CD14-positive monocyte (primary cell): ENCODE results near the gene ST7. TPM values are rescaled to one million over a fixed set of nuclear protein-coding genes. Genes with fewer than 3 reads are reported as not detected.

ENCODE experiments used
- DNase-seq, 3 donors: peaks; one replicate each; pipeline ENCODE4 v3.0.0-alpha.2; 2011 to 2022
- H2AFZ ChIP-seq: 2 replicates; pipeline ENCODE4 v1.6.0; 2012; ENCODE audit warnings: mild to moderate bottlenecking, low read depth, low read length, inconsistent platforms; ENCODE audit not compliant: insufficient read depth, poor library complexity, severe bottlenecking
- H3K27ac ChIP-seq, 2 donors: 1 replicate in 1 of 2; 2 replicates in 1 of 2; pipeline ENCODE4 v1.5.1; 2012 to 2013; ENCODE audit warnings: low read length in 2 of 2, control low read depth in 1 of 2, inconsistent platforms in 1 of 2, low read depth in 1 of 2, mild to moderate bottlenecking in 1 of 2
- H3K27me3 ChIP-seq, 2 donors: one replicate each; pipeline versions ENCODE4 v1.6.0 to v1.6.1; 2011 to 2013; ENCODE audit warnings: low read length in 2 of 2; ENCODE audit not compliant: control insufficient read depth in 2 of 2, insufficient read depth in 2 of 2
- H3K36me3 ChIP-seq, 2 donors: replicated peaks in 1 of 2; 1 replicate in 1 of 2; 2 replicates in 1 of 2; pipeline versions ENCODE4 v1.5.1 to v1.6.1; 2012 to 2013; ENCODE audit warnings: low read length in 2 of 2, control low read depth in 1 of 2, inconsistent platforms in 1 of 2, mild to moderate bottlenecking in 1 of 2; ENCODE audit not compliant: insufficient read depth in 2 of 2, control insufficient read depth in 1 of 2
- H3K4me1 ChIP-seq, 2 donors: 1 replicate in 1 of 2; 2 replicates in 1 of 2; pipeline versions ENCODE4 v1.5.1 to v1.6.1; 2012 to 2013; ENCODE audit warnings: low read length in 2 of 2, control low read depth in 1 of 2, inconsistent platforms in 1 of 2, mild to moderate bottlenecking in 1 of 2, moderate library complexity in 1 of 2; ENCODE audit not compliant: insufficient read depth in 2 of 2, control insufficient read depth in 1 of 2
- H3K4me2 ChIP-seq: replicated peaks from 2 replicates; pipeline ENCODE3; 2012; ENCODE audit warnings: low read length, moderate library complexity, mild to moderate bottlenecking; ENCODE audit not compliant: poor library complexity, severe bottlenecking; ENCODE audit errors: extremely low read depth
- H3K4me3 ChIP-seq, 3 experiments: fragments of 200-600 bp in 1 of 3; sonication (generic) in 1 of 3; replicated peaks in 1 of 3; 1 replicate in 2 of 3; 2 replicates in 1 of 3; pipeline ENCODE4 v1.5.1; 2011 to 2013; ENCODE audit warnings: low read length in 3 of 3, mild to moderate bottlenecking in 3 of 3, control low read depth in 2 of 3, low read depth in 2 of 3, inconsistent platforms in 1 of 3, moderate library complexity in 1 of 3
- H3K79me2 ChIP-seq: 2 replicates; pipeline ENCODE4 v1.6.0; 2012; ENCODE audit warnings: mild to moderate bottlenecking, control low read depth, inconsistent platforms, low read length, moderate library complexity; ENCODE audit not compliant: insufficient read depth
- H3K9ac ChIP-seq: 2 replicates; pipeline ENCODE4 v1.6.0; 2017; ENCODE audit warnings: low read length, mild to moderate bottlenecking; ENCODE audit not compliant: insufficient read depth, poor library complexity, severe bottlenecking
- H3K9me3 ChIP-seq, 2 donors: replicated peaks in 1 of 2; 1 replicate in 1 of 2; 2 replicates in 1 of 2; pipeline versions ENCODE4 v1.5.1 to v1.6.1; 2012 to 2013; ENCODE audit warnings: low read length in 2 of 2, control low read depth in 1 of 2; ENCODE audit not compliant: control insufficient read depth in 1 of 2, insufficient read depth in 1 of 2
- H4K20me1 ChIP-seq: 2 replicates; pipeline ENCODE4 v1.6.0; 2012; ENCODE audit warnings: mild to moderate bottlenecking, low read length, control low read depth, moderate library complexity; ENCODE audit not compliant: insufficient read depth
- H3K27ac Mint-ChIP-seq, 7 donors: one replicate each; pipeline ENCODE4 v1.8.0; 2020; ENCODE audit warnings: mild to moderate bottlenecking in 7 of 7, mixed read lengths in 7 of 7, moderate library complexity in 6 of 7, inconsistent platforms in 2 of 7
- H3K27me3 Mint-ChIP-seq, 3 donors: one replicate each; pipeline ENCODE4 v1.8.0; 2021 to 2022; ENCODE audit warnings: low read depth in 3 of 3, mild to moderate bottlenecking in 3 of 3, mixed read lengths in 3 of 3, moderate library complexity in 3 of 3, inconsistent platforms in 1 of 3
- H3K36me3 Mint-ChIP-seq, 2 donors: one replicate each; pipeline ENCODE4 v1.8.0; 2020; ENCODE audit warnings: mixed read lengths in 2 of 2, inconsistent platforms in 1 of 2, mild to moderate bottlenecking in 1 of 2
- H3K4me1 Mint-ChIP-seq: one replicate; pipeline ENCODE4 v1.8.0; 2020; ENCODE audit warnings: mild to moderate bottlenecking, mixed read lengths
- H3K4me3 Mint-ChIP-seq, 2 donors: one replicate each; pipeline ENCODE4 v1.8.0; 2020; ENCODE audit warnings: mild to moderate bottlenecking in 2 of 2, mixed read lengths in 2 of 2, moderate library complexity in 1 of 2
- H3K9me3 Mint-ChIP-seq, 7 donors: one replicate each; pipeline ENCODE4 v1.8.0; 2020 to 2022; ENCODE audit warnings: mixed read lengths in 7 of 7, mild to moderate bottlenecking in 6 of 7, moderate library complexity in 6 of 7, inconsistent platforms in 2 of 7
- CTCF ChIP-seq: fragments of 200-600 bp; IDR thresholded peaks from one replicate; pipeline ENCODE4 v1.8.0; 2022; ENCODE audit warnings: antibody characterized with exemption, mild to moderate bottlenecking
- WGBS: methylation state at CpG from one replicate; pipeline ENCODE4 v1.1.5; 2013; ENCODE audit warnings: missing lambda C conversion rate; ENCODE audit not compliant: insufficient coverage; 5-methylcytosine and 5-hydroxymethylcytosine counted together
- intact Hi-C, 2 donors: fragments of 100-400 bp; cut with micrococcal nuclease; formaldehyde crosslinking; loops; one replicate each; pipeline versions ENCODE4 v1.15.0 to v1.15.1; 2023
- polyA plus RNA-seq, 3 donors: library from polyadenylated mRNA; depleted of rRNA in 1 of 3; unstranded in 2 of 3; stranded (reverse) in 1 of 3; fragments of 300-500 nt in 2 of 3; fragments of >200 nt in 1 of 3; fragmentation: Illumina TruSeq in 2 of 3; gene quantifications; 1 replicate in 2 of 3; 2 replicates in 1 of 3; pipeline ENCODE4 v1.2.3, GENCODE V29; 2012 to 2021

The ST7 gene
- polyA plus RNA-seq, 3 donors: 3.6 to 5.5 (median 4.1) TPM

- Histone ChIP-seq H3K4me2 (no peak overlapping the region), H3K9ac (no peak overlapping the region), H2AFZ (no peak overlapping the region), H3K4me3 (no peak overlapping the region), H3K36me3 (no peaks in the 10 kb centered on the region), H3K79me2 (peaks cover 8% of the 10 kb centered on the region), H3K4me1 (peaks cover 30 to 41% of the 10 kb centered on the region in 2 donors), H3K27ac (no peak overlapping the region), H3K27me3 (peaks cover 0 to 2% of the 10 kb centered on the region in 2 donors), H4K20me1 (no peaks in the 10 kb centered on the region), H3K9me3 (no peaks in the 10 kb centered on the region)
- Mint-ChIP-seq H3K27ac (no peak overlapping the region), H3K36me3 (peaks cover 0 to 6% of the 10 kb centered on the region in 2 donors), H3K9me3 (no peaks in the 10 kb centered on the region), H3K4me3 (peak overlapping the region in 1 of 2 donors; percentile 1), H3K27me3 (peaks cover 2 to 9% (median 5%) of the 10 kb centered on the region in 3 donors), H3K4me1 (peaks cover 69% of the 10 kb centered on the region)
- TF ChIP-seq CTCF: no peak
- WGBS: 43% methylated on average over 5 of the region's 6 CpGs
- intact Hi-C loops: no loop called here
- DNase-seq: no peak
Observed at GRCh38 chr7:117011419-117012260, 58.3 kb downstream of the ST7 start.

GRCh38 chr7:117012284-117012683 is 59.0 kb downstream of the ST7 start:
- peaks cover 0 to 2% of the 10 kb centered on the region in 2 donors for H3K27me3 ChIP-seq
- no peak for TF ChIP-seq CTCF
- Mint-ChIP-seq H3K27ac (no peak overlapping the region), H3K4me3 (no peak overlapping the region), H3K4me1 (peaks cover 63% of the 10 kb centered on the region), H3K36me3 (peaks cover 0 to 6% of the 10 kb centered on the region in 2 donors), H3K9me3 (no peaks in the 10 kb centered on the region), H3K27me3 (peaks cover 2 to 9% (median 5%) of the 10 kb centered on the region in 3 donors)
- no peak overlapping the region for H3K9ac ChIP-seq
- intact Hi-C loops: no loop called here
- peaks cover 30 to 40% of the 10 kb centered on the region in 2 donors for H3K4me1 ChIP-seq
- H3K79me2 ChIP-seq: peaks cover 8% of the 10 kb centered on the region
- H3K27ac ChIP-seq: no peak overlapping the region
- no peaks in the 10 kb centered on the region for H4K20me1 ChIP-seq
- no peak overlapping the region for H2AFZ ChIP-seq
- WGBS: no CpG with 5 or more reads among the region's 2 CpGs
- DNase-seq: no peak
- no peaks in the 10 kb centered on the region for H3K9me3 ChIP-seq
- no peak overlapping the region for H3K4me3 ChIP-seq
- H3K4me2 ChIP-seq: no peak overlapping the region
- no peaks in the 10 kb centered on the region for H3K36me3 ChIP-seq
